WTC11 (cell line): Measurements from ENCODE around the gene NOX3. TPM values are rescaled to one million over a fixed set of nuclear protein-coding genes. Genes with fewer than 3 reads are reported as not detected.

ENCODE experiments used
- ATAC-seq: fragments of 200-7000 bp; cut with Tn5 transposase; 2 replicates; pipeline ENCODE4 v1.10.0; 2021; ENCODE audit warnings: mild to moderate bottlenecking, moderate library complexity
- CTCF ChIA-PET: fragments of 300-600 bp; sonication (Branson Sonifier 250); formaldehyde crosslinking; loops from one replicate; lab custom pipeline; 2021; ENCODE audit warnings: antibody characterized with exemption; lab: Charles Lee
- POLR2A ChIA-PET: fragments of 350-600 bp; sonication (Branson Sonifier 250); formaldehyde crosslinking; loops from one replicate; lab custom pipeline; 2021; ENCODE audit warnings: antibody characterized with exemption; lab: Charles Lee
- DNase-seq: peaks from one replicate; pipeline ENCODE4 v3.0.0; 2021; ENCODE audit warnings: low spot score
- H3K27ac Mint-ChIP-seq: 2 replicates; pipeline ENCODE4 v1.8.0; 2021; ENCODE audit warnings: mixed read lengths
- H3K27me3 Mint-ChIP-seq: 2 replicates; pipeline ENCODE4 v1.8.0; 2021; ENCODE audit warnings: low read depth, mild to moderate bottlenecking, moderate library complexity, mixed read lengths
- H3K36me3 Mint-ChIP-seq: 2 replicates; pipeline ENCODE4 v1.8.0; 2021; ENCODE audit warnings: mixed read lengths
- H3K4me1 Mint-ChIP-seq: 2 replicates; pipeline ENCODE4 v1.8.0; 2022; ENCODE audit warnings: mixed read lengths
- H3K4me3 Mint-ChIP-seq: 2 replicates; pipeline ENCODE4 v1.8.0; 2021; ENCODE audit warnings: mild to moderate bottlenecking, moderate library complexity, mixed read lengths
- H3K9me3 Mint-ChIP-seq: 2 replicates; pipeline ENCODE4 v1.8.0; 2021; ENCODE audit warnings: mixed read lengths
- CDX4 ChIP-seq: fragments of 250-450 bp; sonication (Bioruptor Pico); IDR thresholded peaks from 2 replicates; pipeline ENCODE4 v1.9.0; 2021; ENCODE audit warnings: moderate library complexity, mild to moderate bottlenecking, inconsistent platforms, borderline replicate concordance
- GTF2I ChIP-seq: fragments of 250-450 bp; sonication (Bioruptor Pico); conservative IDR thresholded peaks from 2 replicates; pipeline ENCODE4 v1.4.0; 2021; ENCODE audit warnings: mild to moderate bottlenecking
- IRF1 ChIP-seq: sonication (generic); formaldehyde crosslinking; IDR thresholded peaks from 2 replicates; pipeline ENCODE4 v1.8.0; 2023; ENCODE audit warnings: missing genetic modification reagents
- NFE2L1 ChIP-seq: sonication (generic); formaldehyde crosslinking; IDR thresholded peaks from 2 replicates; pipeline ENCODE4 v1.8.1; 2023; ENCODE audit warnings: missing genetic modification reagents
- STAT6 ChIP-seq: sonication (generic); formaldehyde crosslinking; conservative IDR thresholded peaks from 2 replicates; pipeline ENCODE4 v1.8.1; 2023; ENCODE audit warnings: mild to moderate bottlenecking, low read depth, missing genetic modification reagents, moderate library complexity
- USF1 ChIP-seq: sonication (generic); formaldehyde crosslinking; IDR thresholded peaks from 2 replicates; pipeline ENCODE4 v1.8.0; 2022; ENCODE audit warnings: mild to moderate bottlenecking, missing genetic modification reagents
- ZNF671 ChIP-seq: fragments of 250-450 bp; sonication (Bioruptor Pico); IDR thresholded peaks from 2 replicates; pipeline ENCODE4 v1.8.0; 2021; ENCODE audit warnings: mild to moderate bottlenecking
- total RNA-seq: library from RNA; stranded (reverse); gene quantifications from 3 replicates; pipeline ENCODE4 v1.2.3, GENCODE V29; 2021
- TF ChIP-seq, protein P1 (sequence below): sonication (generic); formaldehyde crosslinking; IDR thresholded peaks from 2 replicates; pipeline ENCODE4 v1.8.0; 2022; ENCODE audit warnings: mild to moderate bottlenecking, missing genetic modification reagents
- TF ChIP-seq, protein P2 (sequence below): sonication (generic); formaldehyde crosslinking; IDR thresholded peaks from 2 replicates; pipeline ENCODE4 v1.8.1; 2022; ENCODE audit warnings: missing genetic modification reagents, borderline replicate concordance
- TF ChIP-seq, protein P3 (sequence below): sonication (generic); formaldehyde crosslinking; IDR thresholded peaks from 2 replicates; pipeline ENCODE4 v1.8.1; 2023; ENCODE audit warnings: mild to moderate bottlenecking, missing genetic modification reagents
- TF ChIP-seq, protein P4 (sequence below): sonication (generic); formaldehyde crosslinking; IDR thresholded peaks from 2 replicates; pipeline ENCODE4 v1.8.1; 2023; ENCODE audit warnings: mild to moderate bottlenecking, moderate library complexity, missing genetic modification reagents
- TF ChIP-seq, protein P5 (sequence below): fragments of 250-450 bp; sonication (Bioruptor Pico); IDR thresholded peaks from 2 replicates; pipeline ENCODE4 v1.9.0; 2021; ENCODE audit warnings: mild to moderate bottlenecking, borderline replicate concordance
- TF ChIP-seq, protein P6 (sequence below): fragments of 250-450 bp; sonication (Bioruptor Pico); conservative IDR thresholded peaks from 2 replicates; pipeline ENCODE4 v1.9.0; 2021; ENCODE audit warnings: mild to moderate bottlenecking

NOX3 gene
- total RNA-seq, 1 experiment from 2014 or later: not detected

GRCh38 chr6:155387481-155387880 lies 68.2 kb downstream of the NOX3 start:
- H3K27ac Mint-ChIP-seq: no peak overlapping the region
- ATAC-seq: no peak
- H3K4me1 Mint-ChIP-seq: no peaks in the 10 kb centered on the region
- CTCF ChIA-PET: no interaction called here
- POLR2A ChIA-PET: no interaction called here
- H3K36me3 Mint-ChIP-seq: no peaks in the 10 kb centered on the region
- H3K4me3 Mint-ChIP-seq: no peak overlapping the region
- H3K9me3 Mint-ChIP-seq: no peaks in the 10 kb centered on the region
- TF ChIP-seq GTF2I: no peak
- TF ChIP-seq, protein P1, sequence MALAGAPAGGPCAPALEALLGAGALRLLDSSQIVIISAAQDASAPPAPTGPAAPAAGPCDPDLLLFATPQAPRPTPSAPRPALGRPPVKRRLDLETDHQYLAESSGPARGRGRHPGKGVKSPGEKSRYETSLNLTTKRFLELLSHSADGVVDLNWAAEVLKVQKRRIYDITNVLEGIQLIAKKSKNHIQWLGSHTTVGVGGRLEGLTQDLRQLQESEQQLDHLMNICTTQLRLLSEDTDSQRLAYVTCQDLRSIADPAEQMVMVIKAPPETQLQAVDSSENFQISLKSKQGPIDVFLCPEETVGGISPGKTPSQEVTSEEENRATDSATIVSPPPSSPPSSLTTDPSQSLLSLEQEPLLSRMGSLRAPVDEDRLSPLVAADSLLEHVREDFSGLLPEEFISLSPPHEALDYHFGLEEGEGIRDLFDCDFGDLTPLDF: no peak
- TF ChIP-seq NFE2L1 (CRISPR knock-in tag): no peak
- no peak for TF ChIP-seq IRF1 (CRISPR knock-in tag)
- TF ChIP-seq, protein P2, sequence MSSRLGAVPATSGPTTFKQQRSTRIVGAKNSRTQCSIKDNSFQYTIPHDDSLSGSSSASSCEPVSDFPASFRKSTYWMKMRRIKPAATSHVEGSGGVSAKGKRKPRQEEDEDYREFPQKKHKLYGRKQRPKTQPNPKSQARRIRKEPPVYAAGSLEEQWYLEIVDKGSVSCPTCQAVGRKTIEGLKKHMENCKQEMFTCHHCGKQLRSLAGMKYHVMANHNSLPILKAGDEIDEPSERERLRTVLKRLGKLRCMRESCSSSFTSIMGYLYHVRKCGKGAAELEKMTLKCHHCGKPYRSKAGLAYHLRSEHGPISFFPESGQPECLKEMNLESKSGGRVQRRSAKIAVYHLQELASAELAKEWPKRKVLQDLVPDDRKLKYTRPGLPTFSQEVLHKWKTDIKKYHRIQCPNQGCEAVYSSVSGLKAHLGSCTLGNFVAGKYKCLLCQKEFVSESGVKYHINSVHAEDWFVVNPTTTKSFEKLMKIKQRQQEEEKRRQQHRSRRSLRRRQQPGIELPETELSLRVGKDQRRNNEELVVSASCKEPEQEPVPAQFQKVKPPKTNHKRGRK (CRISPR knock-in tag): no peak
- TF ChIP-seq, protein P3, sequence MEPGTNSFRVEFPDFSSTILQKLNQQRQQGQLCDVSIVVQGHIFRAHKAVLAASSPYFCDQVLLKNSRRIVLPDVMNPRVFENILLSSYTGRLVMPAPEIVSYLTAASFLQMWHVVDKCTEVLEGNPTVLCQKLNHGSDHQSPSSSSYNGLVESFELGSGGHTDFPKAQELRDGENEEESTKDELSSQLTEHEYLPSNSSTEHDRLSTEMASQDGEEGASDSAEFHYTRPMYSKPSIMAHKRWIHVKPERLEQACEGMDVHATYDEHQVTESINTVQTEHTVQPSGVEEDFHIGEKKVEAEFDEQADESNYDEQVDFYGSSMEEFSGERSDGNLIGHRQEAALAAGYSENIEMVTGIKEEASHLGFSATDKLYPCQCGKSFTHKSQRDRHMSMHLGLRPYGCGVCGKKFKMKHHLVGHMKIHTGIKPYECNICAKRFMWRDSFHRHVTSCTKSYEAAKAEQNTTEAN (CRISPR knock-in tag): no peak
- TF ChIP-seq, protein P4, sequence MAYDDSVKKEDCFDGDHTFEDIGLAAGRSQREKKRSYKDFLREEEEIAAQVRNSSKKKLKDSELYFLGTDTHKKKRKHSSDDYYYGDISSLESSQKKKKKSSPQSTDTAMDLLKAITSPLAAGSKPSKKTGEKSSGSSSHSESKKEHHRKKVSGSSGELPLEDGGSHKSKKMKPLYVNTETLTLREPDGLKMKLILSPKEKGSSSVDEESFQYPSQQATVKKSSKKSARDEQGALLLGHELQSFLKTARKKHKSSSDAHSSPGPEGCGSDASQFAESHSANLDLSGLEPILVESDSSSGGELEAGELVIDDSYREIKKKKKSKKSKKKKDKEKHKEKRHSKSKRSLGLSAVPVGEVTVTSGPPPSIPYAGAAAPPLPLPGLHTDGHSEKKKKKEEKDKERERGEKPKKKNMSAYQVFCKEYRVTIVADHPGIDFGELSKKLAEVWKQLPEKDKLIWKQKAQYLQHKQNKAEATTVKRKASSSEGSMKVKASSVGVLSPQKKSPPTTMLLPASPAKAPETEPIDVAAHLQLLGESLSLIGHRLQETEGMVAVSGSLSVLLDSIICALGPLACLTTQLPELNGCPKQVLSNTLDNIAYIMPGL (CRISPR knock-in tag): no peak
- TF ChIP-seq, protein P5, sequence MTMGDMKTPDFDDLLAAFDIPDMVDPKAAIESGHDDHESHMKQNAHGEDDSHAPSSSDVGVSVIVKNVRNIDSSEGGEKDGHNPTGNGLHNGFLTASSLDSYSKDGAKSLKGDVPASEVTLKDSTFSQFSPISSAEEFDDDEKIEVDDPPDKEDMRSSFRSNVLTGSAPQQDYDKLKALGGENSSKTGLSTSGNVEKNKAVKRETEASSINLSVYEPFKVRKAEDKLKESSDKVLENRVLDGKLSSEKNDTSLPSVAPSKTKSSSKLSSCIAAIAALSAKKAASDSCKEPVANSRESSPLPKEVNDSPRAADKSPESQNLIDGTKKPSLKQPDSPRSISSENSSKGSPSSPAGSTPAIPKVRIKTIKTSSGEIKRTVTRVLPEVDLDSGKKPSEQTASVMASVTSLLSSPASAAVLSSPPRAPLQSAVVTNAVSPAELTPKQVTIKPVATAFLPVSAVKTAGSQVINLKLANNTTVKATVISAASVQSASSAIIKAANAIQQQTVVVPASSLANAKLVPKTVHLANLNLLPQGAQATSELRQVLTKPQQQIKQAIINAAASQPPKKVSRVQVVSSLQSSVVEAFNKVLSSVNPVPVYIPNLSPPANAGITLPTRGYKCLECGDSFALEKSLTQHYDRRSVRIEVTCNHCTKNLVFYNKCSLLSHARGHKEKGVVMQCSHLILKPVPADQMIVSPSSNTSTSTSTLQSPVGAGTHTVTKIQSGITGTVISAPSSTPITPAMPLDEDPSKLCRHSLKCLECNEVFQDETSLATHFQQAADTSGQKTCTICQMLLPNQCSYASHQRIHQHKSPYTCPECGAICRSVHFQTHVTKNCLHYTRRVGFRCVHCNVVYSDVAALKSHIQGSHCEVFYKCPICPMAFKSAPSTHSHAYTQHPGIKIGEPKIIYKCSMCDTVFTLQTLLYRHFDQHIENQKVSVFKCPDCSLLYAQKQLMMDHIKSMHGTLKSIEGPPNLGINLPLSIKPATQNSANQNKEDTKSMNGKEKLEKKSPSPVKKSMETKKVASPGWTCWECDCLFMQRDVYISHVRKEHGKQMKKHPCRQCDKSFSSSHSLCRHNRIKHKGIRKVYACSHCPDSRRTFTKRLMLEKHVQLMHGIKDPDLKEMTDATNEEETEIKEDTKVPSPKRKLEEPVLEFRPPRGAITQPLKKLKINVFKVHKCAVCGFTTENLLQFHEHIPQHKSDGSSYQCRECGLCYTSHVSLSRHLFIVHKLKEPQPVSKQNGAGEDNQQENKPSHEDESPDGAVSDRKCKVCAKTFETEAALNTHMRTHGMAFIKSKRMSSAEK (CRISPR knock-in tag): no peak
- TF ChIP-seq STAT6: no peak
- no peak for TF ChIP-seq CDX4 (CRISPR knock-in tag)
- TF ChIP-seq USF1 (CRISPR knock-in tag): no peak
- TF ChIP-seq, protein P6, sequence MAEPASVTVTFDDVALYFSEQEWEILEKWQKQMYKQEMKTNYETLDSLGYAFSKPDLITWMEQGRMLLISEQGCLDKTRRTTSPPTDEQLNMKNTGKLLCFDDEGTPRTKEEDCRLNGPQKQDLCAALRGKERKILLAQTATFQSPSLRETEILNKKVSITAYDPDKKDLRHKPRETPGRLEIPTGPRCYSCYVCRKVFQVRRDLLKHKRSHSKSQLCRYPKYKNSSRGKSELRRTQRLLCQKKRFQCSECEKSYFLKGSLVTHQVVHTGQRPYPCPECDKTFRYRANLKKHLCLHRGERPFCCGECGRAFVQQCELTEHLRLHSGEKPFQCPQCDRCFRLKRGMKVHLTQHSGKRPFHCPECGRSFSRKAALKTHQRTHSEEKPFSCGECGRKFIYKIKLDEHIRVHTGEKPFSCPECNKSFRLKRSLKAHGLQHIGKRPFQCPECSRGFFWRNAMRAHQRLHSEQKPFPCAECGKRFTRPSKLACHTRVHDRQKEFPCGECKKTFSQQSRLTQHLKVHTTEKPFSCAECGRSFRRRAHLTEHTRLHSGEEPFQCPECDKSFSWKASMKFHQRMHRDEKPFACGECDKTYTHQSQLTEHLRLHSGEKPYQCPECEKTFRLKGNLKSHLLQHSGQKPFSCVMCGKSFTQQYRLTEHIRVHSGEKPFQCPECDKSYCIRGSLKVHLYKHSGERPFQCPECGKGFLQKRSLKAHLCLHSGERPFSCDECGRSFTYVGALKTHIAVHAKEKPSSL (CRISPR knock-in tag): no peak
- TF ChIP-seq ZNF671 (CRISPR knock-in tag): no peak
- TF ChIP-seq, all 79 proteins: peak for 0
- no peaks in the 10 kb centered on the region for H3K27me3 Mint-ChIP-seq
- no peak for DNase-seq
